Frontal cortex (tissue), 4 donors: ENCODE measurements around the gene GRIK4. TPM values are rescaled to one million over a fixed set of nuclear protein-coding genes. Genes with fewer than 3 reads are reported as not detected.

ENCODE experiments used
- DNase-seq, 2 donors: peaks; one replicate each; pipeline ENCODE4 v3.0.0; 2012; ENCODE audit warnings: low spot score in 2 of 2
- FAIRE-seq: peaks from 2 replicates; lab custom pipeline; 2012; peaks lifted over from hg19 to GRCh38; lab: Jason Lieb, UNC
- total RNA-seq: library from RNA; depleted of rRNA; stranded (reverse); fragments of >200 nt; gene quantifications from one replicate; pipeline ENCODE4 v1.2.3, GENCODE V29; 2014
- donor health status: control.
- donor health status: control.
- donor health status: control.

The GRIK4 gene
- total RNA-seq, 1 donor from 2014 or later = 3.3 TPM

- no peak for FAIRE-seq
- no peak for DNase-seq
Measured at GRCh38 chr11:120811731-120812130, 300.2 kb downstream of the GRIK4 start.

GRCh38 chr11:120814531-120815318 lies 303.2 kb downstream of the GRIK4 start:
- FAIRE-seq (no peak), DNase-seq (no peak)

- FAIRE-seq (no peak), DNase-seq (no peak)
Measured at GRCh38 chr11:120815319-120816100, 304.0 kb downstream of the GRIK4 start.

- no peak for FAIRE-seq
- DNase-seq = no peak
Measured at GRCh38 chr11:120816176-120816575, 304.6 kb downstream of the GRIK4 start.

- no peak for DNase-seq
- FAIRE-seq = no peak
Measured at GRCh38 chr11:120816711-120817110, 305.2 kb downstream of the GRIK4 start.

GRCh38 chr11:120817158-120817557 lies 305.6 kb downstream of the GRIK4 start:
- no peak for FAIRE-seq
- no peak for DNase-seq

- FAIRE-seq (no peak), DNase-seq (no peak)
Measured at GRCh38 chr11:120818097-120818496, 306.5 kb downstream of the GRIK4 start.

GRCh38 chr11:120819003-120819402 lies 307.5 kb downstream of the GRIK4 start:
- DNase-seq (no peak), FAIRE-seq (no peak)

- DNase-seq (no peak), FAIRE-seq (no peak)
Measured at GRCh38 chr11:120819437-120820365, 308.2 kb downstream of the GRIK4 start.

- DNase-seq (no peak), FAIRE-seq (no peak)
Measured at GRCh38 chr11:120823159-120823558, 311.6 kb downstream of the GRIK4 start.

GRCh38 chr11:120824242-120824641 lies 312.7 kb downstream of the GRIK4 start:
- no peak for FAIRE-seq
- no peak for DNase-seq

- FAIRE-seq = no peak
- DNase-seq = no peak
Measured at GRCh38 chr11:120827198-120827597, 315.6 kb downstream of the GRIK4 start.

GRCh38 chr11:120827820-120828219 lies 316.3 kb downstream of the GRIK4 start:
- FAIRE-seq = no peak
- no peak for DNase-seq

GRCh38 chr11:120828847-120829246 lies 317.3 kb downstream of the GRIK4 start:
- no peak for FAIRE-seq
- no peak for DNase-seq

GRCh38 chr11:120830085-120830620 lies 318.6 kb downstream of the GRIK4 start:
- DNase-seq = no peak
- FAIRE-seq = no peak

GRCh38 chr11:120832481-120833238 lies 321.1 kb downstream of the GRIK4 start:
- FAIRE-seq (no peak), DNase-seq (peak; percentile 38 to 51)

- no peak for DNase-seq
- no peak for FAIRE-seq
Measured at GRCh38 chr11:120834686-120835210, 323.2 kb downstream of the GRIK4 start.

- FAIRE-seq (no peak), DNase-seq (no peak)
Measured at GRCh38 chr11:120835601-120836228, 324.2 kb downstream of the GRIK4 start.
